ENCODE data around the gene ARID4B. TPM values are rescaled to one million over a fixed set of nuclear protein-coding genes. Genes with fewer than 3 reads are reported as not detected.
"Not testable (repeated sequence)": the region's sequence is repeated elsewhere in the genome, so short reads cannot be mapped to it uniquely, and the experiment has no call there.

ARID4B gene
- total RNA-seq, 1 donor = 254 TPM

- Histone ChIP-seq H3K4me1 (ENCODE audit: insufficient read depth, low read length) (no peaks in the 10 kb centered on the region), H3K4me3 (ENCODE audit: low read length) (no peak overlapping the region), H3K27me3 (ENCODE audit: insufficient read depth, low read length) (no peaks in the 10 kb centered on the region), H3K9me3 (ENCODE audit: low read depth, low read length) (no peaks in the 10 kb centered on the region)
Observed at GRCh38 chr1:235250430-235250829, 77.5 kb downstream of the ARID4B start.

DNA sequence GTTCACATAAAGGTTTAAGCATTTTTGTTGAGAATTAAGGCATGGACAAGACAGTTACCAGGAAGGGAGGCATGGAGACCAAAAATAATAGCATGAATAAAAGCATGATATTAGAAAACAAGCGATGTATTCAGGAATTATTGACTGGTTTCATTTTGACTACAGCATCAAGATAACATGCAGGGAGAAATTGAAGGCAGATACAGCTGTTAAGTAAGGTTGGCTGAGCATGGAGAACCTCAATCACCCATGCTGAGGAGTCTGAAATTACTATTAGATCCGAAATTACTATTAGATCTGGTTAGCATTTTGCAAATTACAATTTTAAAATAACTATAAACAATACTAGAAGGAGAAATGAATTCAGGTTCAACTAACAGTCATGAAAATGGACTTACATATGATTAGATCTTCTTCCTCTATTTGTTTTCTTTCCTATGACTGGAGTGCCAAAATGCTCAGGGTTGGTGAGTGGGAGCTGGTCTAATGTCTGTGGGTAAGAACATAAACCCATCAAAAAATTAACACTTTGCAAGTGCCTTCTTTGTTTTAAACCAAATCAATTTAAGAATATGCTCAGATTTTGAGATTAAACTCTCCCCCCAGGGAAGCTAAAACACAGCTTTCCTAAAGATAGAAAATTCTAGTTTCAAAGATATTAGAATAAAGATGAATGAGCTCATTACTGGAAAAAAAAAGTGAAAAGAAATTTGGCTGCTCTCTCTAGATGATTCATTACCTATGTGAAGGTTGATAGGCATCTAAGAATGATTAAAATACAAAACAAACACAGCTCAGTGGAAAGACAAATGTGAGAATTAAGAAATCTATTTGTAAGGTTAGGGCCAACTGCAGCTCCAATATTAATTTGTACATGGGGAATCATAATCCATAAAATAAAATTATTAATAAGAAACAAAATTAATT is 81.7 kb downstream of the ARID4B start:
- Histone ChIP-seq H3K4me1 (ENCODE audit: insufficient read depth, low read length) (peaks cover 3% of the 10 kb centered on the region), H3K9me3 (ENCODE audit: low read depth, low read length) (no peaks in the 10 kb centered on the region), H3K4me3 (ENCODE audit: low read length) (no peak overlapping the region), H3K27me3 (ENCODE audit: insufficient read depth, low read length) (no peaks in the 10 kb centered on the region)

GRCh38 chr1:235244974-235245592 is 82.9 kb downstream of the ARID4B start:
- Histone ChIP-seq H3K9me3 (ENCODE audit: low read depth, low read length) (no peaks in the 10 kb centered on the region), H3K4me1 (ENCODE audit: insufficient read depth, low read length) (peaks cover 3% of the 10 kb centered on the region), H3K27me3 (ENCODE audit: insufficient read depth, low read length) (no peaks in the 10 kb centered on the region), H3K4me3 (ENCODE audit: low read length) (no peak overlapping the region)

- Histone ChIP-seq H3K9me3 (ENCODE audit: low read depth, low read length) (no peaks in the 10 kb centered on the region), H3K4me3 (ENCODE audit: low read length) (no peak overlapping the region), H3K27me3 (ENCODE audit: insufficient read depth, low read length) (no peaks in the 10 kb centered on the region), H3K4me1 (ENCODE audit: insufficient read depth, low read length) (peaks cover 3% of the 10 kb centered on the region)
Observed at GRCh38 chr1:235240960-235241359, 87.0 kb downstream of the ARID4B start.

DNA sequence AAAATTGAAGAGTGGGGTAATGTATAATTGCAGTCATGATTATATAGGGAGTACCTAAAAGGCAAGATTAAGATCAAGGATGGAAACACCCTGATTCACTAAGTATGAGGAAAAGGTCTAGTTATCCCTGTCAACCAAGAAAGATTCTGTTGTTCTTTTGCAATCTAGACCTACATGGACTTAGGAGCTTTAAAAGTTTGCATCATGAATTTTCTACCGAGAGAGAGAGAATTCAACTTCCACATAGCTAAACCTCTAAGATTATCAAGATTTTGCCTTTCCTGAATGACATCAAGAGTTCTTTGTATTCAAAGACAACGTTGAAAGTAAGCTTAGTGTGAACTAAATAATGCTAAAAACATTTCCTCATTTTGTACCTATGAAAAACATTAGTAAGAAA is 88.1 kb downstream of the ARID4B start:
- H3K27me3 ChIP-seq (ENCODE audit: insufficient read depth, low read length) = no peaks in the 10 kb centered on the region
- no peaks in the 10 kb centered on the region for H3K9me3 ChIP-seq (ENCODE audit: low read depth, low read length)
- no peak overlapping the region for H3K4me3 ChIP-seq (ENCODE audit: low read length)
- H3K4me1 ChIP-seq (ENCODE audit: insufficient read depth, low read length) = peaks cover 2% of the 10 kb centered on the region

GRCh38 chr1:235238558-235238957 is 89.4 kb downstream of the ARID4B start:
- no peaks in the 10 kb centered on the region for H3K4me1 ChIP-seq (ENCODE audit: insufficient read depth, low read length)
- H3K27me3 ChIP-seq (ENCODE audit: insufficient read depth, low read length) = no peaks in the 10 kb centered on the region
- H3K9me3 ChIP-seq (ENCODE audit: low read depth, low read length) = no peaks in the 10 kb centered on the region
- H3K4me3 ChIP-seq (ENCODE audit: low read length) = no peak overlapping the region

DNA sequence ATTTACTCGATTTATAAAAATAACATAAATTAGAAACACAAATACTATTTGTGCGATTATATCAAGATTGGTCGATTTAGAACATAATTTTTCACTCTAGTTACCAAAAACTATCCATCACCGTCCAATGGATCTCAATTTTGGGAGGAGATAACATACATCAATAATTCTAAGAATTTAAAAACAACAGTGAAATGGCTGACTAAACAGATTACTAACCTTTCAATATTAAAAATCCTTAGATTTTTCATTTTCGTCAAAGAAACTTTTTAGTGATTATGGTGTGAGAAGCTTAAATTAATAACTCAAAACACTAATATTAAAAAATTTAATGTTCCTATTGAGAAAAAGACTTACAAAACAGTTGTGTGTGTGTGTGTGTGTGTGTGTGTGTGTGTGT is 91.9 kb downstream of the ARID4B start:
- H3K9me3 ChIP-seq (ENCODE audit: low read depth, low read length) = no peaks in the 10 kb centered on the region
- no peaks in the 10 kb centered on the region for H3K27me3 ChIP-seq (ENCODE audit: insufficient read depth, low read length)
- no peak overlapping the region for H3K4me3 ChIP-seq (ENCODE audit: low read length)
- no peaks in the 10 kb centered on the region for H3K4me1 ChIP-seq (ENCODE audit: insufficient read depth, low read length)

GRCh38 chr1:235229868-235230267 is 98.1 kb downstream of the ARID4B start:
- no peaks in the 10 kb centered on the region for H3K9me3 ChIP-seq (ENCODE audit: low read depth, low read length)
- no peak overlapping the region for H3K4me3 ChIP-seq (ENCODE audit: low read length)
- H3K4me1 ChIP-seq (ENCODE audit: insufficient read depth, low read length) = no peaks in the 10 kb centered on the region
- no peaks in the 10 kb centered on the region for H3K27me3 ChIP-seq (ENCODE audit: insufficient read depth, low read length)

DNA sequence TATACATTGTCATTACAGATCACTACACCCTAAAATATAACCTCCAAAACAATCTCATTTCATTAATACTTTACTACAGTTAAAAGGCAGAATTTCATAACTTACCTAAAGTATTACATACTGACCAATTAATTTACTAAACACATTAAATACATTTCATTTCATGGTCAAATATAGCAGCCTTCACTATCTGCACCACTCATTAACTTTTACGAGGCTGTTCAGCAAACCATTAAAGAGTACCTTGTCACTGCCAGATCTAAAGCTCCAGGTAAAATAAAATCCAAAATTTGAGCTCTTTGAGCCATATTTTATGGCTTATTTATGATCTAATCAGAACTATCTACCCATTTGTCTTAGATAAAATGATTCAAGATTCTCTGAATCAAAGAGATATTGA is 100.6 kb downstream of the ARID4B start:
- Histone ChIP-seq H3K27me3 (ENCODE audit: insufficient read depth, low read length) (no peaks in the 10 kb centered on the region), H3K4me1 (ENCODE audit: insufficient read depth, low read length) (no peaks in the 10 kb centered on the region)

DNA sequence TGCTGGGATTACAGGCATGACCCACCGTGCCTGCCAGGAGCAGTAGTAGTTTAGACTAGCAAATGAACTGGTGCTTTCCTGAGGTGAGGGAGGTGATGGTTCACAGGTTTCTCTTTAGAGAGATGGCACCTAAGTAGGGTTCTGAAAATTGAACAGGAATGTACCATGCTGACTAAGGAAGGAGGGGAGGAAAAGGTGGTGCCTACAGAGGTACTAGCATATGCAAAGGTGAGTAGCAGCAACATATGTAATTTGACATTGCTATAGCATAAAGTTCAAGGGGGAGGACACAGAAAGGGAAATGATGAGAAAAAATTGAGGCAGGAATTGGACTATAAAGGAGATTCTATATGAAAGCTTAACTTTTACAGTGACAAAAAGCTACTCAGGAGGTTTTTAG is 101.0 kb downstream of the ARID4B start:
- H3K4me1 ChIP-seq (ENCODE audit: insufficient read depth, low read length) = no peaks in the 10 kb centered on the region
- H3K4me3 ChIP-seq (ENCODE audit: low read length) = no peak overlapping the region
- no peaks in the 10 kb centered on the region for H3K27me3 ChIP-seq (ENCODE audit: insufficient read depth, low read length)
- no peaks in the 10 kb centered on the region for H3K9me3 ChIP-seq (ENCODE audit: low read depth, low read length)

More for the DNA sequence above, 100.6 kb downstream of the ARID4B start:
- no peaks in the 10 kb centered on the region for H3K9me3 ChIP-seq (ENCODE audit: low read depth, low read length)
- H3K4me3 ChIP-seq (ENCODE audit: low read length) = no peak overlapping the region

DNA sequence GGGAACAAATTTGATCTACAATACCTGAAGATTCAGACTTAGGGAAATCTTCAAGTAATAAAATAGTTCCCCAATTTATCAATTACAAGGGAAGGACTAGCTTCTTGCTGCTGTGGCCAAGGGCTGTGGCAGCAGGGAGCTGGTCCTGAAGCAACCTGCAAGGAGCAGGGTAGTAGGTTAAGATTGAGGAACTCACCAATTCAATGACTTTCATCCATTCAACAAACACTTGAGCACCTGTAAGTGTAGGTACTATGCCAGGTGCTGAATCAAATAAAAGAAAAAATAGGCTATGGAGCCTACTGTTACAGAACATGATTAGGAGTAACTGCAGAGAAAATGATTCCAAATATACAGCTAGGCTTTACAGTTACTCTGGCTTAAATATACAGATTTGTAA is 102.7 kb downstream of the ARID4B start:
- no peaks in the 10 kb centered on the region for H3K27me3 ChIP-seq (ENCODE audit: insufficient read depth, low read length)
- no peaks in the 10 kb centered on the region for H3K4me1 ChIP-seq (ENCODE audit: insufficient read depth, low read length)
- H3K9me3 ChIP-seq (ENCODE audit: low read depth, low read length) = no peaks in the 10 kb centered on the region
- no peak overlapping the region for H3K4me3 ChIP-seq (ENCODE audit: low read length)

GRCh38 chr1:235221653-235222375 is 106.2 kb downstream of the ARID4B start:
- Histone ChIP-seq H3K27me3 (ENCODE audit: insufficient read depth, low read length) (no peaks in the 10 kb centered on the region), H3K4me1 (ENCODE audit: insufficient read depth, low read length) (no peaks in the 10 kb centered on the region)

DNA sequence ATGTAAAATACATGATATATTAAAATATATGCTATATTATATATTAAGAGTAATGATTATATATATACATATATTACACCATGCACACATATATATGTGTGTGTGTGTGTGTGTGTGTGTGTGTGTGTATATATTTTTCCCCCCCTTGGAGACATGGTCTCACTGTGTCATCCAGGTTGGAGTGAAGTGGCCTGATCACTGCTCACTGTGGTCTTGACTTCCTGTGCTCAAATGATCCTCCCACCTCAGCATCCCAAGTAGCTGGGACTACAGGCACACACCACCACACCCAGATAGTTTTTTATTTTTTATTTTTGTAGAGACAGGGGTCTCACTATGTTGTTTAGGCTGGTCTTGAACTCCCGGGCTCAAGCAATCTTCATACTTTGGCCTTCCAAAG is 112.5 kb downstream of the ARID4B start:
- H3K9me3 ChIP-seq (ENCODE audit: low read depth, low read length) = no peaks in the 10 kb centered on the region
- H3K4me1 ChIP-seq (ENCODE audit: insufficient read depth, low read length) = no peaks in the 10 kb centered on the region

More at GRCh38 chr1:235221653-235222375, 106.2 kb downstream of the ARID4B start:
- Histone ChIP-seq H3K4me3 (ENCODE audit: low read length) (no peak overlapping the region), H3K9me3 (ENCODE audit: low read depth, low read length) (no peaks in the 10 kb centered on the region)

GRCh38 chr1:235214962-235215361 is 113.0 kb downstream of the ARID4B start:
- not testable (repeated sequence) for H3K27me3 ChIP-seq (ENCODE audit: insufficient read depth, low read length); H3K9me3 ChIP-seq (ENCODE audit: low read depth, low read length); H3K4me3 ChIP-seq (ENCODE audit: low read length); H3K4me1 ChIP-seq (ENCODE audit: insufficient read depth, low read length)

More for the DNA sequence above, 112.5 kb downstream of the ARID4B start:
- Histone ChIP-seq H3K27me3 (ENCODE audit: insufficient read depth, low read length) (no peaks in the 10 kb centered on the region), H3K4me3 (ENCODE audit: low read length) (no peak overlapping the region)

- H3K27me3 ChIP-seq (ENCODE audit: insufficient read depth, low read length) = no peaks in the 10 kb centered on the region
- no peaks in the 10 kb centered on the region for H3K9me3 ChIP-seq (ENCODE audit: low read depth, low read length)
- no peak overlapping the region for H3K4me3 ChIP-seq (ENCODE audit: low read length)
- H3K4me1 ChIP-seq (ENCODE audit: insufficient read depth, low read length) = no peaks in the 10 kb centered on the region
Observed at GRCh38 chr1:235213752-235214151, 114.2 kb downstream of the ARID4B start.
